ENCODE measurements around the gene ELOVL7. TPM values are rescaled to one million over a fixed set of nuclear protein-coding genes. Genes with fewer than 3 reads are reported as not detected.

Gene ELOVL7
- total and polyA plus RNA-seq, 2 of the 8 experiments (the other 6 are each of a cell fraction or from before 2014, with no cell fraction given) = 3.1 to 5.1 TPM

- Histone ChIP-seq H2BK12ac (ENCODE audit: low read depth, low read length) (no peak overlapping the region), H2BK120ac (replicated peaks; ENCODE audit: low read depth, low read length) (no peak overlapping the region), H2BK5ac (ENCODE audit: low read depth, low read length) (no peak overlapping the region), H3K4me3 (ENCODE audit: extremely low read depth in 1 of 4, insufficient read depth in 2 of 4, low read depth in 3 of 4, low read length in 4 of 4) (no peak overlapping the region), H3K79me2 (ENCODE audit: control insufficient read depth in 1 of 2, insufficient read depth in 2 of 2, low read length in 2 of 2) (no peaks in the 10 kb centered on the region), H3K4me1 (replicated peaks in 1 of 4; ENCODE audit: control insufficient read depth in 3 of 4, insufficient read depth in 4 of 4, low read length in 3 of 4) (no peaks in the 10 kb centered on the region), H4K8ac (ENCODE audit: extremely low read depth, insufficient read depth, low read length) (no peak overlapping the region), H3K27ac (ENCODE audit: low read depth, low read length) (no peak overlapping the region), H3K4ac (replicated peaks; ENCODE audit: insufficient read length, low read depth, low read length) (no peak overlapping the region), H3K9me3 (ENCODE audit: insufficient read depth in 2 of 2, low read depth in 1 of 2, low read length in 1 of 2) (no peaks in the 10 kb centered on the region), H3K18ac (ENCODE audit: extremely low read depth, low read length) (no peak overlapping the region), H3K4me2 (ENCODE audit: insufficient read depth in 1 of 2, low read depth in 2 of 2, low read length in 2 of 2) (no peak overlapping the region), H3K23me2 (ENCODE audit: low read depth, low read length) (no peaks in the 10 kb centered on the region; the same call in 1 of the 2 replicates), H3K23ac (ENCODE audit: insufficient read length) (no peak overlapping the region), H2AK5ac (ENCODE audit: low read depth, low read length) (no peak overlapping the region), H3K27me3 (replicated peaks in 1 of 4; ENCODE audit: control insufficient read depth in 3 of 4, extremely low read depth in 1 of 4, insufficient read depth in 3 of 4, low read length in 3 of 4) (no peaks in the 10 kb centered on the region), H4K91ac (replicated peaks; ENCODE audit: insufficient read length, low read length) (no peak overlapping the region), H2BK15ac (ENCODE audit: low read length) (no peak overlapping the region), H3K79me1 (ENCODE audit: low read depth, low read length) (no peaks in the 10 kb centered on the region), H2BK20ac (ENCODE audit: low read length) (no peak overlapping the region), H3K56ac (replicated peaks; ENCODE audit: insufficient read length, low read depth, low read length) (no peak overlapping the region), H3K9ac (replicated peaks in 1 of 4; ENCODE audit: extremely low read depth in 1 of 4, low read depth in 3 of 4, low read length in 3 of 4) (no peak overlapping the region), H2AFZ (ENCODE audit: low read length) (no peak overlapping the region), H3K14ac (ENCODE audit: insufficient read length) (no peak overlapping the region), H4K20me1 (replicated peaks in 1 of 2; ENCODE audit: control insufficient read depth in 1 of 2, insufficient read depth in 2 of 2, low read length in 2 of 2) (no peaks in the 10 kb centered on the region), H4K5ac (ENCODE audit: insufficient read length, low read depth, low read length) (no peak overlapping the region), H3K36me3 (ENCODE audit: control insufficient read depth in 2 of 4, insufficient read depth in 4 of 4, low read length in 3 of 4) (no peaks in the 10 kb centered on the region)
- ChIA-PET POLR2A (ENCODE audit: partially characterized antibody) (interaction anchor here (1.1 to 1.8 kb wide), 4 partner anchors 9 to 125 kb away, joined by 3 to 6 read pairs (median 4); partner anchors contain the start of gene ELOVL7), CTCF (ENCODE audit: partially characterized antibody) (interaction anchor here (1.0 to 1.1 kb wide), 4 partner anchors 15 to 132 kb away, joined by 3 read pairs; no protein-coding TSS in a partner anchor)
- FAIRE-seq = no peak
- 87% methylated on average over 4 of the region's 4 CpGs; no CpG with 5 or more reads in 1 of the 2 experiments for WGBS, 2 experiments (ENCODE audit: extremely low coverage in 1 of 2, insufficient coverage in 1 of 2, insufficient read length in 1 of 2, insufficient replicate concordance in 2 of 2, low coverage in 1 of 2, low lambda C conversion rate in 2 of 2, missing lambda C conversion rate in 1 of 2)
- TF ChIP-seq KDM1A (IDR thresholded peaks at IDR 0.05; ENCODE audit: borderline replicate concordance, low read length) = no peak
- TF ChIP-seq EP300 (IDR thresholded peaks at IDR 0.05; ENCODE audit: borderline replicate concordance in 1 of 2, low read depth in 2 of 2, low read length in 2 of 2) = no peak
- no peak for TF ChIP-seq SIRT6 (IDR thresholded peaks at IDR 0.05; ENCODE audit: low read length)
- no peak for TF ChIP-seq GABPA (IDR thresholded peaks at IDR 0.05; ENCODE audit: borderline replicate concordance, insufficient read depth, low read length)
- no peak for TF ChIP-seq MAFK (IDR thresholded peaks at IDR 0.05; ENCODE audit: low read depth, low read length)
- no peak for DNase-seq (ENCODE audit: low read depth in 1 of 2, low spot score in 2 of 2)
Observed at GRCh38 chr5:60821488-60822284, 22.4 kb downstream of the ELOVL7 start.
